SHP77 treated with DMSO at 0.1 percent for 48 hours (cell line): ENCODE measurements around the gene SNAPC5.
"Not testable (repeated sequence)": the region's sequence is repeated elsewhere in the genome, so short reads cannot be mapped to it uniquely, and the experiment has no call there.

Experiments
- DNase-seq: peaks from one replicate; lab custom pipeline; 2025; lab: John Stamatoyannopoulos, UW

The SNAPC5 gene

GRCh38 chr15:66497502-66498455 lies at the start of gene SNAPC5:
Gene SNAPC5 (minus strand): TSS chr15:66497762. CDS start chr15:66497731, 31 bp downstream.
- DNase-seq: peak; percentile 87

GRCh38 chr15:66545255-66545654 lies 47.7 kb upstream of the SNAPC5 start:
- DNase-seq: no peak

GRCh38 chr15:66542896-66543295 lies 45.3 kb upstream of the SNAPC5 start:
- DNase-seq: no peak

GRCh38 chr15:66535056-66535455 lies 37.5 kb upstream of the SNAPC5 start:
- DNase-seq: no peak

GRCh38 chr15:66524838-66525237 lies 27.3 kb upstream of the SNAPC5 start:
- no peak for DNase-seq

- no peak for DNase-seq
Observed at GRCh38 chr15:66523926-66524325, 26.4 kb upstream of the SNAPC5 start.

GRCh38 chr15:66515901-66516322 lies 18.4 kb upstream of the SNAPC5 start:
- no peak for DNase-seq

- DNase-seq: no peak
Observed at GRCh38 chr15:66514586-66514985, 17.0 kb upstream of the SNAPC5 start.

- no peak for DNase-seq
Observed at GRCh38 chr15:66508293-66508883, 10.8 kb upstream of the SNAPC5 start.

GRCh38 chr15:66505818-66506217 lies 8.3 kb upstream of the SNAPC5 start:
- DNase-seq: no peak

GRCh38 chr15:66505430-66505811 lies 7.9 kb upstream of the SNAPC5 start:
- DNase-seq: peak; percentile 31

GRCh38 chr15:66504563-66505429 lies 7.2 kb upstream of the SNAPC5 start, which contains the start of the genes RPL4 and ZWILCH:
Gene RPL4 (minus strand): TSS chr15:66504855. CDS start chr15:66504790, 65 bp downstream.
Gene ZWILCH (plus strand): TSS chr15:66505326. CDS start chr15:66505339, 13 bp downstream.
- peak; percentile 93 for DNase-seq

GRCh38 chr15:66503780-66504562 lies 6.4 kb upstream of the SNAPC5 start:
- DNase-seq: no peak

GRCh38 chr15:66503041-66503648 lies 5.6 kb upstream of the SNAPC5 start:
- not testable (repeated sequence) for DNase-seq

- DNase-seq: no peak
Observed at GRCh38 chr15:66502491-66502890, 4.9 kb upstream of the SNAPC5 start.

GRCh38 chr15:66500346-66500745 lies 2.8 kb upstream of the SNAPC5 start:
- DNase-seq: not testable (repeated sequence)

GRCh38 chr15:66498501-66499386 lies 1.2 kb upstream of the SNAPC5 start:
- DNase-seq: no peak

GRCh38 chr15:66496951-66497501 lies 536 bp downstream of the SNAPC5 start:
- DNase-seq: no peak

GRCh38 chr15:66494262-66494661 lies 3.3 kb downstream of the SNAPC5 start:
- DNase-seq: no peak
